ENCODE results near the gene R3HCC1L.

The R3HCC1L gene

DNA sequence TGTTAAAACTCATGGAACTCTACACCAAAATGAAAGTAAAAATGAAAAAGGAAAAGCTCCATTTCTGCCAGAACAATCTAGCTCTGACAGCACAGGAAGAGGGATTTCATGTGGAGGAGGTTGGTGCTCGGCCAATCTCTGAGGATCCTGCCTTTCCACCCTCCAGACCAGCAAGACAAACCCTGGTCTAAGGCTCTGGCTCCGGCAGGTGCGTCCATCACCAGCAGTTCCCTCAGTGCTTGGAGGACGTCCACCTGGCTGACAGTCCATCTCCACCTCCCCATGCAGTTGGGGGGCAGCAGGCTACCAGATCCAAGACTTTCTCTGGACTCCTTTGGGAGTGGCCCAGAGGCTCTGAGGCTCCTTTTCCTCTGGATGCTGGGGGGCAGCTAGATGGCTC lies 158.5 kb downstream of the R3HCC1L start:
- no peak for TF ChIP-seq EZH2phosphoT487 (IDR thresholded peaks at IDR 0.05; ENCODE audit: borderline replicate concordance, low read length)
- TF ChIP-seq, protein P1, sequence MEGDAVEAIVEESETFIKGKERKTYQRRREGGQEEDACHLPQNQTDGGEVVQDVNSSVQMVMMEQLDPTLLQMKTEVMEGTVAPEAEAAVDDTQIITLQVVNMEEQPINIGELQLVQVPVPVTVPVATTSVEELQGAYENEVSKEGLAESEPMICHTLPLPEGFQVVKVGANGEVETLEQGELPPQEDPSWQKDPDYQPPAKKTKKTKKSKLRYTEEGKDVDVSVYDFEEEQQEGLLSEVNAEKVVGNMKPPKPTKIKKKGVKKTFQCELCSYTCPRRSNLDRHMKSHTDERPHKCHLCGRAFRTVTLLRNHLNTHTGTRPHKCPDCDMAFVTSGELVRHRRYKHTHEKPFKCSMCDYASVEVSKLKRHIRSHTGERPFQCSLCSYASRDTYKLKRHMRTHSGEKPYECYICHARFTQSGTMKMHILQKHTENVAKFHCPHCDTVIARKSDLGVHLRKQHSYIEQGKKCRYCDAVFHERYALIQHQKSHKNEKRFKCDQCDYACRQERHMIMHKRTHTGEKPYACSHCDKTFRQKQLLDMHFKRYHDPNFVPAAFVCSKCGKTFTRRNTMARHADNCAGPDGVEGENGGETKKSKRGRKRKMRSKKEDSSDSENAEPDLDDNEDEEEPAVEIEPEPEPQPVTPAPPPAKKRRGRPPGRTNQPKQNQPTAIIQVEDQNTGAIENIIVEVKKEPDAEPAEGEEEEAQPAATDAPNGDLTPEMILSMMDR (IDR thresholded peaks at IDR 0.05; ENCODE audit: low read depth, low read length, poor library complexity, severe bottlenecking) = no peak
- no peaks in the 10 kb centered on the region for H3K9me2 ChIP-seq (replicated peaks; ENCODE audit: control insufficient read depth, low read length)

DNA sequence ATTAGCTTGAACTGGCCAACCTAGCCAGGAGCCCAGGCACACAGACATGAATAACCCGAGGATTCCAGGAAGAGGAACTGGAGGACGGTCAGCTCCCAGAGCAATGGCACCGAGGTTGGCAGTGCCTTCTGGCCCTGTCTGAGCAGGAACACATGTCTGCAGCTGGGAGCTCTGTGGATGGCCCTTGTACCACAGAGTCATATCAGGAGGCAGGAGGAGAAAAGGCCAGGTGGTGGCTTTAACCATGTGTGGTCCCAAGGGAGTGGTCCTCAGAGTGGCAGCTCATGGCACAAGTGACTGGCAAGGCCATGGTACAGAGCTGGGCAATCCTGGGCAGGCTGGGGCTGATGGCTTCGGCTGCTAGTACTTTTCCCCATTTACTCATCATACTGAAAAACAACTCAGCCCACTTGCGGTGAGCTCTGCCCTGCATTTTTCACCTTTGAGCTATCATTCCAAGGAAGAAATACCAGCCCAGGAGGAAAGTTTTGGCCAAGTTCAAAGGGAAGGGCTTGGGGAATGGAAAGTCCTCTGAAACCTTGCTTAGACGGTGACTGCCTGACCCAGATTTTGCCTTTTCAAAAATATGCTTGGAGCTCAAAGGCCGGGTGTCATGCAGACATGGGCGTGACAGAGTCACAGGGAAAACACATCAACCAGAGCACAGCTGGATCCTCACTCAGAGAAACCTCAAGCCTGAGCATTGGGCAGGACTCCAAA lies 159.3 kb downstream of the R3HCC1L start:
- no peaks in the 10 kb centered on the region for H4K20me1 ChIP-seq (ENCODE audit: control insufficient read depth, insufficient read depth, low read depth, low read length)
- no peak overlapping the region for H3K27ac ChIP-seq (ENCODE audit: low read depth, low read length)
- no peaks in the 10 kb centered on the region for H3K36me3 ChIP-seq (ENCODE audit: control insufficient read depth, low read length)
- TF ChIP-seq EZH2phosphoT487 (IDR thresholded peaks at IDR 0.05; ENCODE audit: borderline replicate concordance, low read length) = no peak
- TF ChIP-seq, protein P1 (IDR thresholded peaks at IDR 0.05; ENCODE audit: low read depth, low read length, poor library complexity, severe bottlenecking) = no peak
- no peaks in the 10 kb centered on the region for H3F3A ChIP-seq (ENCODE audit: control insufficient read depth, insufficient read depth)
- H3K79me2 ChIP-seq (ENCODE audit: control insufficient read depth, low read length) = no peaks in the 10 kb centered on the region
- H3K4me2 ChIP-seq (ENCODE audit: low read length) = no peak overlapping the region
- no peaks in the 10 kb centered on the region for H3K9me3 ChIP-seq (ENCODE audit: control insufficient read depth, insufficient read depth, low read length)
- H3K27me3 ChIP-seq (ENCODE audit: control insufficient read depth, low read length) = peaks cover 43% of the 10 kb centered on the region
- no peaks in the 10 kb centered on the region for H3K9me2 ChIP-seq (replicated peaks; ENCODE audit: control insufficient read depth, low read length)
- H3K4me1 ChIP-seq (ENCODE audit: control insufficient read depth, low read length) = no peaks in the 10 kb centered on the region
- H3K4me3 ChIP-seq (ENCODE audit: low read length) = no peak overlapping the region

More for the DNA sequence above, 158.5 kb downstream of the R3HCC1L start:
- no peak overlapping the region for H3K4me3 ChIP-seq (ENCODE audit: low read length)
- no peak overlapping the region for H3K27ac ChIP-seq (ENCODE audit: low read depth, low read length)
- H3K4me2 ChIP-seq (ENCODE audit: low read length) = no peak overlapping the region
- no peaks in the 10 kb centered on the region for H3K9me3 ChIP-seq (ENCODE audit: control insufficient read depth, insufficient read depth, low read length)
- no peaks in the 10 kb centered on the region for H3K36me3 ChIP-seq (ENCODE audit: control insufficient read depth, low read length)
- no peaks in the 10 kb centered on the region for H3F3A ChIP-seq (ENCODE audit: control insufficient read depth, insufficient read depth)
- H3K4me1 ChIP-seq (ENCODE audit: control insufficient read depth, low read length) = no peaks in the 10 kb centered on the region
- H3K79me2 ChIP-seq (ENCODE audit: control insufficient read depth, low read length) = no peaks in the 10 kb centered on the region
- H4K20me1 ChIP-seq (ENCODE audit: control insufficient read depth, insufficient read depth, low read depth, low read length) = no peaks in the 10 kb centered on the region
- H3K27me3 ChIP-seq (ENCODE audit: control insufficient read depth, low read length) = peaks cover 39% of the 10 kb centered on the region

DNA sequence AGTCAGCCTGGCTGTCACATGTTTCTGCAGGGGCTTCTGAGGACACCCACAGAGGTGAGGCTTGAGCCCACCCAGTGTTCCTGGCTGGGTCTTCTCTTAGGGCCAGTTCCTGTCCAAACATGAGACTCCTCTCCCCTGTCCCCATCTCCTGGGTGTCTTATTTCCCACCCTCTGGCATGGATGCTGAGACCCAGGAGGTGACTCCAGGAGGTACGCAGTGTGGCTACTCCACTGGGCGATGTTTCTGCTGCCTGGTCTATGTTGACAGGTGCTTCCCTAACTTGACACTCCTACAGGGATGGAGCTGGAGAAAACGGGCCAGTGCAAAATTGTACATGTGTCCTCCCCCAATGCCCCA lies 159.8 kb downstream of the R3HCC1L start:
- H3K9me3 ChIP-seq (ENCODE audit: control insufficient read depth, insufficient read depth, low read length) = no peaks in the 10 kb centered on the region
- H3K79me2 ChIP-seq (ENCODE audit: control insufficient read depth, low read length) = no peaks in the 10 kb centered on the region
- H4K20me1 ChIP-seq (ENCODE audit: control insufficient read depth, insufficient read depth, low read depth, low read length) = no peaks in the 10 kb centered on the region

More for the DNA sequence above, 159.8 kb downstream of the R3HCC1L start:
- TF ChIP-seq EZH2phosphoT487 (IDR thresholded peaks at IDR 0.05; ENCODE audit: borderline replicate concordance, low read length) = no peak
- TF ChIP-seq, protein P1 (IDR thresholded peaks at IDR 0.05; ENCODE audit: low read depth, low read length, poor library complexity, severe bottlenecking) = no peak
- H3K36me3 ChIP-seq (ENCODE audit: control insufficient read depth, low read length) = no peaks in the 10 kb centered on the region
- H3F3A ChIP-seq (ENCODE audit: control insufficient read depth, insufficient read depth) = no peaks in the 10 kb centered on the region
- H3K4me2 ChIP-seq (ENCODE audit: low read length) = no peak overlapping the region
- no peaks in the 10 kb centered on the region for H3K4me1 ChIP-seq (ENCODE audit: control insufficient read depth, low read length)
- peaks cover 43% of the 10 kb centered on the region for H3K27me3 ChIP-seq (ENCODE audit: control insufficient read depth, low read length)
- H3K9me2 ChIP-seq (replicated peaks; ENCODE audit: control insufficient read depth, low read length) = no peaks in the 10 kb centered on the region
- H3K27ac ChIP-seq (ENCODE audit: low read depth, low read length) = no peak overlapping the region
- H3K4me3 ChIP-seq (ENCODE audit: low read length) = no peak overlapping the region

All from DOHH2 (cell line).